Thymus (tissue), 11 donors: ENCODE measurements around the gene BRICD5. TPM values are rescaled to one million over a fixed set of nuclear protein-coding genes. Genes with fewer than 3 reads are reported as not detected.
A peak's percentile ranks its signal among the peaks of the same experiment; 100 is the strongest.
"Not testable (repeated sequence)": the region's sequence is repeated elsewhere in the genome, so short reads cannot be mapped to it uniquely, and the experiment has no call there.

Experiments used
- DNase-seq, 9 donors: peaks; one replicate each; pipeline ENCODE4 v3.0.0-alpha.2; 2013; ENCODE audit warnings: low spot score in 9 of 9, low read depth in 6 of 9, missing footprints in 1 of 9
- H3K27ac ChIP-seq, 2 donors: one replicate each; pipeline ENCODE4 v1.5.1; 2013; ENCODE audit warnings: control low read depth in 1 of 2, low read depth in 1 of 2, low read length in 1 of 2, mild to moderate bottlenecking in 1 of 2, moderate library complexity in 1 of 2
- H3K27me3 ChIP-seq, 2 donors: one replicate each; pipeline ENCODE4 v1.5.1; 2013; ENCODE audit warnings: low read length in 1 of 2; ENCODE audit not compliant: control insufficient read depth in 2 of 2, insufficient read depth in 1 of 2
- H3K36me3 ChIP-seq, 2 donors: one replicate each; pipeline ENCODE4 v1.5.1; 2013; ENCODE audit warnings: low read length in 1 of 2, mild to moderate bottlenecking in 1 of 2, moderate library complexity in 1 of 2; ENCODE audit not compliant: control insufficient read depth in 2 of 2, insufficient read depth in 2 of 2
- H3K4me1 ChIP-seq, 2 donors: one replicate each; pipeline ENCODE4 v1.5.1; 2013; ENCODE audit warnings: low read length in 2 of 2; ENCODE audit not compliant: control insufficient read depth in 2 of 2, insufficient read depth in 2 of 2
- H3K4me3 ChIP-seq, 2 donors: one replicate each; pipeline ENCODE4 v1.5.1; 2013; ENCODE audit warnings: low read length in 2 of 2, control low read depth in 1 of 2, mild to moderate bottlenecking in 1 of 2
- H3K9me3 ChIP-seq, 2 donors: one replicate each; pipeline ENCODE4 v1.5.1; 2013; ENCODE audit warnings: low read length in 1 of 2, mild to moderate bottlenecking in 1 of 2; ENCODE audit not compliant: control insufficient read depth in 2 of 2, insufficient read depth in 1 of 2
- WGBS: extraction: QIAGEN DNeasy Blood & Tissue Kit; methylation state at CpG from one replicate; pipeline ENCODE4 v1.1.7; 2013; 5-methylcytosine and 5-hydroxymethylcytosine counted together
- polyA plus RNA-seq: library from polyadenylated mRNA; stranded (reverse); fragments of 200-250 nt; gene quantifications from one replicate; pipeline ENCODE4 v1.2.3, GENCODE V29; 2013
- total RNA-seq: library from RNA; stranded (reverse); fragments of 120-200 nt; gene quantifications from one replicate; pipeline ENCODE4 v1.2.4, GENCODE V29; 2013
- donor health status: healthy.

BRICD5 gene
- total and polyA plus RNA-seq, 2 donors, result 4.0 to 21.3 TPM

DNA sequence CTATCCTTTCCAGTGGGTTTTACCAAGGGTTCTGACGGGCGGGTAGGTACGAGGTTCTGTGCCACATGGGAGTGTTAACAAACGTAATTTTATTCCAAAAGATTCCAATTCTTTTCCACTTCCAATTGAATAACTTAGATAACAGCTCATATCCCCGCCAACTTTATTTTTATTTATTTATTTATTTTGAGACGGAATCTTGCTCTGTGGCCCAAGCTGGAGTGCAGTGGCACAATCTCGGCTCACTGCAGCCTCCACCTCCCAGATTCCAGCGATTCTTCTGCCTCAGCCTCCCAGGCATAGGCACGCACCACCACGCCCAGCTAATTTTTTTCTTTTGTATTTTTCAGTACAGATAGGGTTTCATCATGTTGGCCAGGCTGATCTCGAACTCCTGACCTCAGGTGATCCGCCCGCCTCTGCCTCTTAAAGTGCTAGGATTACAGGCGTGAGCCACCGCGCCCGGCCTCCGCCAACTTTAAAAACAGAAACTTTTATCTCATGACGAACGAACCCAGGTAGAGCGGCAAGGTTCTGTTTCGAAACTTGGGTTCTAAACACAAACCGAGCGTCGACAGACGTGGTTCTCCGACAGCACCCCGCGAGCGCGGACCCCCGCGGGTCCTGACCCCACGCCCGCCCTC lies 40.1 kb upstream of the BRICD5 start:
- WGBS, result 18% methylated on average over 35 of the region's 35 CpGs
- Histone ChIP-seq H3K36me3 (peaks cover 40 to 45% of the 10 kb centered on the region in 2 donors), H3K9me3 (peaks cover 0 to 3% of the 10 kb centered on the region in 2 donors), H3K27ac (peak overlapping the region in 1 of 2 donors; percentile 93), H3K27me3 (no peaks in the 10 kb centered on the region), H3K4me3 (peak overlapping the region; percentile 55 to 90), H3K4me1 (peaks cover 14 to 20% of the 10 kb centered on the region in 2 donors)
- peak in 1 of 9 donors; percentile 49 for DNase-seq

DNA sequence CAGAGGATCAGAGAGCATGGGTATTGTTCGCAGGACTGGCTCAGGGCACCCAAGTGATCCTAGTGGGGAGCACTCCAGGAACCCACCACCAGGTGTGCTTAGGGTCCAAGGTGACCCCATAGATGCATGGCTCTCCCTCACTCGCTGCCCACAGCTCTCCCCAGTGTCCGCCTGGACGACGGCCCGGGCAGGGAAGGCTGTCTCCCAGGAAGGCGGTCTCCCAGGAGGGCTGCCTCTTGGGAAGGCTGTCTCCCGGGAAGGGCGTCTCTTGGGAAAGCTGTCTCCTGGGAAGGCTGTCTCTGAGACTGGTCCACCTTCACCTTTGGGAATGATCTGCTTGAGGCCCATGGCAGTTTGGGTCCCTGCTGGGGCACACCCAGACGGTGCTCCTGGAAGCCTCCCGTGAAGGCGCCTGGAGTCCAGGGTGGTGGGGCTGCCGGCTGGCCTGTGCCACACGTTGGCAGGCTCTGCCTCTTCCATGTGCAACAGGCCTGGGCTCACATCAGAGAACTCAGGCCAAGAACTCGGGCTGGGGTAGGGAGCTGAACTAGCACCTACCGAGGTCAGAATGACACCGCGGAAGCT lies 35.7 kb upstream of the BRICD5 start:
- DNase-seq, result no peak
- Histone ChIP-seq H3K27me3 (no peaks in the 10 kb centered on the region), H3K27ac (no peak overlapping the region), H3K4me1 (peaks cover 7 to 11% of the 10 kb centered on the region in 2 donors), H3K4me3 (no peak overlapping the region), H3K9me3 (no peaks in the 10 kb centered on the region), H3K36me3 (peaks cover 46 to 51% of the 10 kb centered on the region in 2 donors)
- 97% methylated on average over 18 of the region's 18 CpGs for WGBS

DNA sequence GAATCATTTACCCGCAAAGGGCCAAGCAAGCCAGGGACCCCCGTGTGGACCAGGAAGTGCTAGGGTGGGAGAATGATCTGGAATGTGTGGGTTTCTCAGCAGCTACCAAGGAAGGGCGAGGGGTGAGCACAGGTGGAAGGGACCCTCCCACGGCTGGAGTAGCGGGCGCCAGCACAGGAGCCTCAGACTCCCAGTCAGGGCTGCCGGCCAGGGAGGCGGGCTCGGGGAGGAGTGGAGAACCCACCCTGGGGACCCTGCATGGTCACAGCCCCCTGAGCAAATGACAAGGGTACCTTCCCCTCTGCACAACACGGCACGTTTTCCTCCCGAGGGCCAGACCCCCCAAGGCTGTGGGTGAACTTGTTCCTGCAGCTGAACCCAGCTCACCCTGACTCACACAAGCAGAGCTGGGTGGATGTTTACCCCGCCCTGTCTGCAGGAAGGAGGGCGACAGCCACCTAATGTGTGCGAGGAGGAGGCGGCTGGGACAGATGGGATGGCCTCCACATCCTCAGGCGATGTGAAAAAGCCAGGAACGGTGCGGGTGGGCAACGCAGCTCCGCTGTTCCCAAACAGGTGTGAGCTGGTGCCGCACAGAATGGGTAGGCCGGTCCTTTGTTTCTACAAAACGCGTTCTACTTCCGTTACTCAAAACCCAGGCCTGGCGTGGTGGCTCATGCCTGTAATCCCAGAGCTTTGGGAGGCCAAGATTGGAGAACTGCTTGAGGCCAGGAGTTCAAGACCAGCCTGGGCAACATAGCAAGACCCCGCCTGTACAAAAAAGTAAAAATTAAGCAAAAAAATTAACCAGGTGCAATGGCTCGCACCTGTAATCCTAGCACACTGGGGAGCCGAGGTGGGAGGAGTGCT lies 34.5 kb upstream of the BRICD5 start:
- Histone ChIP-seq H3K4me1 (peaks cover under 1 to 3% of the 10 kb centered on the region in 2 donors), H3K27me3 (no peaks in the 10 kb centered on the region), H3K36me3 (peaks cover 48 to 51% of the 10 kb centered on the region in 2 donors), H3K27ac (no peak overlapping the region), H3K4me3 (no peak overlapping the region), H3K9me3 (no peaks in the 10 kb centered on the region)
- DNase-seq, result no peak
- WGBS, result 97% methylated on average over 30 of the region's 30 CpGs

DNA sequence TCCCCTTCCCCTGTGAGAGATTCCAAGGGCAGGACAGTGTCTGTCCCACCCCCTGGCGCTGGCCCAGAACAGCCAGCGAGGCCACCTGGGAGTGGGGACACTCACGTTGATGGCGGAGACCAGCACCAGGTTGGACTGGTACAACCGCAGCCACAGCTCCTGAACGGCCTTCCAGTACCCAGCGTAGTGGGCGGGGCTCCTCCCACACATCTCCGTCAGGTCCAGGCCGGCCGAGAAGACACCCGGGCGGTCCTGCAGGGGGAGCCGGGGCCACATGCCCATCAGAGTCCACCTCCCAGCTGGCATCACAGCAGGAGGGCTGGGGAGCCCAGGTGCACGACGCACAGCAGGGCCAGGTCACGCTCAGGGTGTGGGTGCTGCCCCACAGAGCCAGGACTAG lies 33.6 kb upstream of the BRICD5 start:
- Histone ChIP-seq H3K4me3 (no peak overlapping the region), H3K36me3 (peaks cover 51 to 52% of the 10 kb centered on the region in 2 donors), H3K4me1 (no peaks in the 10 kb centered on the region), H3K9me3 (no peaks in the 10 kb centered on the region), H3K27ac (no peak overlapping the region), H3K27me3 (no peaks in the 10 kb centered on the region)
- WGBS, result 97% methylated on average over 17 of the region's 17 CpGs
- DNase-seq, result no peak

DNA sequence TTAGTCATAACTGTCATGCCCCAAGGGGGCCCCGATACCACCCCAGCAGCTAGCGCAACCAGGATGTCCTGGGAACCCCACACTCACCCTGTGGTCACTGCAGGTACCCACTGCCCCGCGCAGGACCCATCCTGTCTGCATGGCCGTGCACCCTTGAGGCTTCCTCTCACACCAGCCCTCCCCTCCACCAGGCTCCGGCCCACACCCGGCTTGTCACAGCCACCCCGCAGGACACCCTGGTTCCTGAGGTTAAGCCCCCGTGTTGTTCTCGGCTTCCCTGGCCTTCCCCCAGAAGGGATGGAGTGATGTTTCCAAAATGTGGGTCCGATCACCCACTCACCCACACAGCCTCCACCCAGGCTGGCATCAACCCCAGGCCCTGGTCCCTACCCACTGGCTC lies 33.1 kb upstream of the BRICD5 start:
- no peak overlapping the region for H3K27ac ChIP-seq
- DNase-seq, result no peak
- no peaks in the 10 kb centered on the region for H3K4me1 ChIP-seq
- peaks cover 50 to 52% of the 10 kb centered on the region in 2 donors for H3K36me3 ChIP-seq
- over 99% methylated on average over 11 of the region's 11 CpGs for WGBS
- no peak overlapping the region for H3K4me3 ChIP-seq
- H3K27me3 ChIP-seq, result peaks cover 0 to 2% of the 10 kb centered on the region in 2 donors
- no peaks in the 10 kb centered on the region for H3K9me3 ChIP-seq

DNA sequence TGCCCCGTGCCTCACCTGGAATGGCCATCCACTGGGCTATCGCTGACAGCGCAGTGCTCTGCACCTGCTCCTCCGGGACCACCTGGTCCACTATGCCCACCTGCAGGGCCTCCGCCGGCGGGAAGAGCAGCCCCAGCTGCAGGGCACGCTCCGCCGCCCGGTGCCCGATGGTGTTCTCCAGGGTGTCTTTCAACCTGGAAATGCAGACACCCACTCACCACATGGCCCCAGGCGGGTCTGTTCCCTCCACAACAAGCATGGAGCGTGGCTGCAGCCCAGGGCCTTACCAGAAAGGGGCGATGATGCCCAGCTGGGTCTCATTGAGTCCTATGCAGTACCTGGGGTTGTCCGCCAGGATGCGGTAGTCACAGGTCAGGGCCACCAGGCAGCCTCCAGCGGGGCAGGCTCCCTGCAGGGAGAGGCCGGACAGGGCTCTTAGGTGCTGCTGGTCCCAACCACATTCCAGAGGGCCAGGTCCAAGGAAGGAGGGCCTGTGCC lies 32.4 kb upstream of the BRICD5 start:
- Histone ChIP-seq H3K27ac (no peak overlapping the region), H3K9me3 (no peaks in the 10 kb centered on the region), H3K4me1 (no peaks in the 10 kb centered on the region), H3K27me3 (peaks cover under 1 to 9% of the 10 kb centered on the region in 2 donors), H3K4me3 (no peak overlapping the region), H3K36me3 (peaks cover 47 to 49% of the 10 kb centered on the region in 2 donors)
- 98% methylated on average over 19 of the region's 19 CpGs for WGBS
- DNase-seq, result no peak

DNA sequence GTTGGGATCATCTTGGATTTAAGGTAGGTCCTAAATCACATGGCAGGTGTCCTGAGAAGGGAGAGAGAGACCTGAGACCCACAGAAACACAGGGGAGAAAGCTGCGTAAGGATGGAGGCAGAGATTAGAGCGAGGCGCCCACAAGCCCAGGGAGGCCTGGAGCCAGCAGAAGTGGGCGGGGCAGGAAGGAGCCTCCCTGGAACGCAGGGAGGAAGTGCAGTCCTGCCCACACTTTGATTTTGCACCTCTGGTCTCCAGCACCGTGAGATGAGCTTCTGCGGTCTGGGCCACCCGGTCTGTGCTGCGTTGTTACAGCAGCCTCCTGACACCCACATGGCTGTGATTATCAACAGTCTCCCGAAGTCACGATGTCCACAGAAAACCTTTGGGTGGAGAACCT lies 31.9 kb upstream of the BRICD5 start:
- peaks cover 6 to 14% of the 10 kb centered on the region in 2 donors for H3K27me3 ChIP-seq
- H3K4me1 ChIP-seq, result no peaks in the 10 kb centered on the region
- no peaks in the 10 kb centered on the region for H3K9me3 ChIP-seq
- WGBS, result 97% methylated on average over 11 of the region's 11 CpGs
- DNase-seq, result no peak
- H3K36me3 ChIP-seq, result peaks cover 47 to 49% of the 10 kb centered on the region in 2 donors
- no peak overlapping the region for H3K4me3 ChIP-seq
- H3K27ac ChIP-seq, result no peak overlapping the region

DNA sequence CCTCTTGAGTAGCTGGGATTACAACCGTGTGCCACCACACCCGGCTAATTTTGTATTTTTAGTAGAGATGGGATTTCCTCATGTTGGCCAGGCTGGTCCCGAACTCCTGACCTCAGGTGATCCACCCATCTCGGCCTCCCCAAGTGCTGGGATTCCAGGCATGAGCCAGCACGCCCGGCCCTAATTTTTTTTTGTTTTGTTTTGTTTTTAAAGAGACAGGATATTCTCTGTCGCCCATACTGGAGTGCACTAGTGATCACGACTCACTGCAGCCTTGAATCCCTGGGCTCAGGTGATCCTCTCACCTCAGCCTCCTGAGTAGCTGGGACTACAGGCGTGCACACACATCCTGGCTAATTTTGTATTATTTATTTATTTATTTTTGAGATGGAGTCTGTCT lies 29.7 kb upstream of the BRICD5 start:
- H3K4me1 ChIP-seq, H3K27ac ChIP-seq, H3K9me3 ChIP-seq, DNase-seq, H3K4me3 ChIP-seq: not testable (repeated sequence)
- 97% methylated on average over 9 of the region's 9 CpGs for WGBS
- Histone ChIP-seq H3K27me3 (peaks cover 28 to 37% of the 10 kb centered on the region in 2 donors), H3K36me3 (peaks cover 38 to 43% of the 10 kb centered on the region in 2 donors)
